ENCODE measurements around the gene CSNK1A1.

CSNK1A1 gene

DNA sequence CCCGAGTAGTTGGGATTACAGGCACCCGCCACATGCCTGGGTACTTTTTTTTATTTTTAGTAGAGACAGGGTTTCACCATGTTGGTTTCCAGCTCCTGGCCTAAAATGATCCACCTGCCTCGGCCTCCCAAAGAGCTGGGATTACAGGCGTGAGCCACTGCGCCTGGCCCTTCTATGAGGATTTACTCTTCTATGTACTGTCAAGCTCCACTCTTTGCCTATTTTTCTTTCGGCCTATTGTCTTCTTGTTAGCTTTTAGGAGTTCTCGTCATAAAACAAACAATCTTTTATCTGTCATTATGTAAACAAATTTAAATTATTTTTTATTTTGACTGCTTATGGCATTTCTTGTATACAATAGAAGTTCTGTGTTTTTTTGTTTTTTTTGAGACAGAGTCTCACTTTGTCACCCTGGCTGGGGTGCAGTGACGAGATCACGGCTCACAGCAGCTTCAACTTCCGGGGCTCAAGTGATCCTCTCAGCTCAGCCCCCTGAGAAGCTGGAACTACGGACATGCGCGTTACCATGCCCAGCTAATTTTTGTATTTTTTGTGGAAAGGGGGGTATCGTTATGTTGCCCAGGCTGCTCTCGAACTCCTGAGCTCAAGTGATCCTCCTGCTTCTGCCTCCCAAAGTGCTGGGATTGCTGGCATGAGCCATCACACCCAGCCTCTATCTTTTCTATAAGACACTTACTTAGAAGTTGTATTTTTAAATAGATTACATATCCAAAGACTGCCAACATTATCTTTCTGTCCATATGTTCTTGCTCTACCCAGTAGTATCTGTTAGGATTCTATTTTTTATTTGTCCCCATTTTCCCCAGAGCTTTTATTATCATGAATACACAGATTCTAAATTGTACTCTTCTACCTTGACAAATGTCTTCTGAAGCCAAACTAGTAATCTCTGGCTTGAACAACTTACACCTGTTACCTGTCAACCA lies 29.2 kb downstream of the CSNK1A1 start:
- TF ChIP-seq, protein P1, sequence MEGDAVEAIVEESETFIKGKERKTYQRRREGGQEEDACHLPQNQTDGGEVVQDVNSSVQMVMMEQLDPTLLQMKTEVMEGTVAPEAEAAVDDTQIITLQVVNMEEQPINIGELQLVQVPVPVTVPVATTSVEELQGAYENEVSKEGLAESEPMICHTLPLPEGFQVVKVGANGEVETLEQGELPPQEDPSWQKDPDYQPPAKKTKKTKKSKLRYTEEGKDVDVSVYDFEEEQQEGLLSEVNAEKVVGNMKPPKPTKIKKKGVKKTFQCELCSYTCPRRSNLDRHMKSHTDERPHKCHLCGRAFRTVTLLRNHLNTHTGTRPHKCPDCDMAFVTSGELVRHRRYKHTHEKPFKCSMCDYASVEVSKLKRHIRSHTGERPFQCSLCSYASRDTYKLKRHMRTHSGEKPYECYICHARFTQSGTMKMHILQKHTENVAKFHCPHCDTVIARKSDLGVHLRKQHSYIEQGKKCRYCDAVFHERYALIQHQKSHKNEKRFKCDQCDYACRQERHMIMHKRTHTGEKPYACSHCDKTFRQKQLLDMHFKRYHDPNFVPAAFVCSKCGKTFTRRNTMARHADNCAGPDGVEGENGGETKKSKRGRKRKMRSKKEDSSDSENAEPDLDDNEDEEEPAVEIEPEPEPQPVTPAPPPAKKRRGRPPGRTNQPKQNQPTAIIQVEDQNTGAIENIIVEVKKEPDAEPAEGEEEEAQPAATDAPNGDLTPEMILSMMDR (IDR thresholded peaks at IDR 0.05) = no peak

DNA sequence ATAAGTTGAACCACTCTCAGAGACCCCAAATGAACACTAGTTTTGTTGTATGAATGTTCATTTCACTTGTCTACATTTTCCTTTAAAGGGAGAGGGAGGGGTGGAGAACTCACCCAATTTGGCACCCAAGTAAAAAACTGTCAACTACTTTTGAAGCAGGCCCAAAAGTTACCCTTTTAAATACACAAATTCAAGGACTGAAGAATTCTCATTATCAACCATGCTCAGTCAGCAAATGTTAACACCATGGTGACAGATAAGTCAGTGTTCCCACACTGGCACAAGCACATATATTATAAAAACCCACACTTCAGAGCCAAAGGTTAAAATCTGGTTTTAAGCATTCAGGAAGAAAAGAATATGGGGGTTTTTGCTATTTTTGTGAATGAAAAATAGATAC lies 31.6 kb downstream of the CSNK1A1 start:
- TF ChIP-seq, protein P1 (IDR thresholded peaks at IDR 0.05) = no peak

DNA sequence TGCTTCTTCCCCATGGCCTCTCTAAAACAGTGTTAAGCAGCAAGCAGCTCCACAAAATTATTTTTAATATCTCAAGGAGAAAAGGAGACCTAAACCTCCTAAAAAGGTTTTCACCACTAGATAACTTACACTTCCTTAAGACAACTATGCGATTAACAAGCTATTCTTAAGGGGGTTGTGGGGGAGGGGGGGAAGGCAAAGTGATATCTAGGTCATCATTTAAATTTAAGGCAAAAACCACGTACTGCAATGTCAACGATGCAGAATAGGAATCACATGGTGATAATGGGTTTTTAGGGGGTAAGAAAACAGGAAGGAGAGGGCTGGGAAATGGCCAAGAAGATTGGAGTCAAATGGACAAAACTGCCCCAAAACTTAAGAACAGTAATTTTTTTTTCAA lies 32.6 kb downstream of the CSNK1A1 start:
- TF ChIP-seq, protein P1 (IDR thresholded peaks at IDR 0.05) = no peak

DNA sequence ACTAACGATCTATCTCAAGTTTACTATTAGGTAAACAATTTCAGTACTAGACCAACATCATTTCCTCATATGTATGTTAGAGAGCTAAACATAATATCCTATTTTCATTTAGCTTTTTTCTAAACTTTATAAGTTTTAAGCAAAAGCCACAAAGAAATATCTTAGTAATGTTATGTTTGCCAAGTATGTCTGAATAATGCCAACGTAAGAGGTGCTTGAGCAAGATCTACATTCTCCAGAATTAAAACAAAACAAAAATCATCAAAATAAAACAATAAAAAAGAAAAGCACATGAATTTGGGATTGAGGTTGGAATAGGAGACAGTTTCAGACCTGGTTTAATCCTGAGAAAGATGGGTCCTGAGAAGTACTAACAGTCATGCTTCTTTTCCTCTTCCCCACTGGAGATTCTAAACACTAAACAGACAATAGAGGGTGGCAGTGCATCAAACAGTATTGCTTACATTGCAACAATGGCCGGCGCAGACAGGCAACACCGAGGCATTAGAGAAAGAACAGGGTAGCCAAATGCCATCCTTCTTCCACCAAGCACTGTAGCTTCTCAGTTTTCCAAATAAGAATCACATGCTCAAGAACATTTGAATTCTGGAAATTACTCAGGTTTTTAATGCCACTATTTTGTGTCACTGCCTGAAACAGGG lies 33.6 kb downstream of the CSNK1A1 start:
- TF ChIP-seq, protein P1 (IDR thresholded peaks at IDR 0.05) = no peak

DNA sequence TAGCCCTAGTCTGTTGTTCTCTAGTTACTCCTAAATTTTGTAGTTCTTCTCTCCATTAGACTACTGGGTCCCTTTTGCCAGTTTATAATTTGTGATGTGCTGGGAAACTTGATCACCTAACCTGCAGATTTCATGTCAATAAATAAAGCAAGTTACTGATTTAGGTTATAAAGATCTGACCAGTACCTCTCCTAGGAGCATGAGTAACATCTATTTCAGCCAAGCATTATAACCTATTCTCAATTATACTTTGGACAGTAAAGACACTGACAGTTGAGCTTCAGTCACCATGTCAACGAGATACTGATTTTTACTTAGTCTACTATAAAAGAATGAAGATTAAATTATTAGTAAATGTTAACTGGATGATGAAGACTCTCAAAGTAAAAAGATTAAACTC lies 36.7 kb downstream of the CSNK1A1 start:
- TF ChIP-seq, protein P1 (IDR thresholded peaks at IDR 0.05) = no peak

DNA sequence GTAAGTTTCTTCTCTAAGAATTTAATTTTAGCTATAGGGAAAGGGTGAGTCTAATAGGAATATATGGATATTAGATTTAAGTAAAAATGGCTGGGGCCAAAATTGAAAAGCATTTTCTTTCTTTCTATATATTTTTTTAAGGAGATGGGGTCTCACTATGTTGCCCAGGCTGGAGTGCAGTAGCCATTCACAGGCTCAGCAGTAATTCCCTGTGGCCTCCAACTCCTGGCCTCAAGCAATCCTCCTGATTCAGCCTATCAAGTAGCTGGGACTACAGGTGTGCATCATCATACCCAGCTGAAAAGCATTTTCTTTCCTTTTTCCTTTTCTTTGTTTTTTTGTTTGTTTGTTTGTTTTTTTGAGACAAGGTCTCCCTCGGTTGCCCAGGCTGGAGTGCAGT lies 41.1 kb downstream of the CSNK1A1 start:
- TF ChIP-seq, protein P1 (IDR thresholded peaks at IDR 0.05) = no peak

DNA sequence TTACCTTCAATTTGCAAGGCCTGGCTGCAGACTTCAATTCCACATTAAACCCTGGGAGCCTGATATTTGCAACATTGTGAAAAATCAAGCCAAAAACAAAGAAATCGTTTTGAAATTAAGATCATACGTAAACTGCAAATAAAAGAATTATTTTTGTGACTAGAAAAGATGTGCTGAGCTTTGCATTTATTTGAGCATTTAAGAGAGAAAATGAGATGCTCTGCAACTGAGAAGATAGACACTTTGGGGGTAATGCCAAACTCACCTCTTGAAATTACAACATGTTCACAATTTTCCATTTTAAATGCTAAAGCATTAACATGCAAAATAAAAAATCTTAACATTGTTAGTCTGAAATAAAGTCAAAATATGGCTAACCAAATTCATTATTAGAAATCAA lies 46.6 kb downstream of the CSNK1A1 start:
- TF ChIP-seq, protein P1 (IDR thresholded peaks at IDR 0.05) = no peak
